Erythroblast (primary cell): ENCODE results near the gene WDFY1.
A peak's percentile ranks its signal among the peaks of the same experiment; 100 is the strongest.

Source experiments
- DNase-seq, 2 experiments: peaks; one replicate each; lab custom pipeline; 2025; lab: John Stamatoyannopoulos, UW
- GATA1 ChIP-seq: IDR thresholded peaks from 2 replicates; pipeline ENCODE4 v1.6.1; 2011; ENCODE audit warnings: low read depth, mild to moderate bottlenecking, control low read depth, low read length, moderate library complexity
- POLR2A ChIP-seq: IDR thresholded peaks from 2 replicates; pipeline ENCODE4 v1.6.1; 2011; ENCODE audit warnings: mild to moderate bottlenecking, low read length

WDFY1 gene

DNA sequence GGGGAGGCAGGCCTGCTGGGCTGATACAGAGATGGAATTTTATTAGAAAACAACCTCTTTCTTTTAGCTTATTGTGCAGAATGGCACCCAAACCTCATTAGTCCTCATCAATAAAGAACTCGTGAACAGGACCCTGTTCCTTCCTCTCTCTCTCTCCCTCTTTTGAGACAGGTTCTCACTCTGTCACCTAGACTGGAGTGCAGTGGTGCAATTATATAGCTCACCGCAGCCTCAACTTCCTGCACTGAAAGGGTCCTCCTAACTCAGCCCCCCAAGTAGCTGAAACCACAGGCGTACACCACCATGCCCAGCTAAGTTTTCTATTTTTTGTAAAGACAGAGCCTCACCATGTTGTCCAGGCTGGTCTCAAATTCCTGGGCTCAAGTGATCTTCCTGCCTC lies 86.1 kb downstream of the WDFY1 start:
- TF ChIP-seq POLR2A (no peak), GATA1 (no peak)
- no peak for DNase-seq

DNA sequence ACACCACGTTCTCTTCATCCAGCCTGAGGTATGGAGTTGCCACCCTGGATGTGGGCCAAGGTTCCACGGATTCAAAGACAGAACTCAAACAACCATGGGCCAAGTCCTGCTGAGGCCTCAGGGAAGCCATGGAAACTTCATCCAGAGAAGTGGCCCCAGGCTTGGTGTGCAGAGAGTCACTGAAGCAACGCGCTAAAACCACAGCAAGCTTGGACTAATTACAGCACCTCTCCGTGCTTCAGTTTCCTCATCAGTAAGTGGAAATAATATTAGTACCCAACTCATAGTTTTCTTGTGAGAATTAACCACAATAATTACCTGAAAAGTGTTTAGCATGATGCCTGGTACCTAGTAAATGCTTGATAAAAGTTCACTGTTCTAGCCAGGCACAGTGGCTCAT lies 88.6 kb downstream of the WDFY1 start:
- DNase-seq = no peak
- TF ChIP-seq GATA1 = no peak
- TF ChIP-seq POLR2A = no peak

DNA sequence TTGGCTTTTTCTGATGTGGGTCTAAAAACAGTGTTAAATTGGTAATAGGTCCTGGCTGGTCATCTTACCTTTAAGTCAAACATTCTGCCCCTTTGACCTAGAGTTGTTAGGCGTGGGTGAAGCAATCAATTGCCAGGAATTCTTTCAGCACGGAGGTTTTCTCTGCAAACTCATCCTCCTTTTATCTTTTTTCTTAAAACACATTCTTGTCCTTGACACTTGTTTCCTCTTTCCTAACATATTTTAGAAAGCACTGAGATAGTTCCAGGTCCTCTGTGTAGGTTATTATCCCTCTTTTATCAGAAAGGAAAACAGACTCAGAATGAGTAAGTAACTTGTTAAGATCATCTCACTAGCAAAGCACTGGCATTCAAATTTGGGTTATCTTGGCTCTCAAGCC lies 89.1 kb downstream of the WDFY1 start:
- no peak for TF ChIP-seq POLR2A
- DNase-seq = no peak

DNA sequence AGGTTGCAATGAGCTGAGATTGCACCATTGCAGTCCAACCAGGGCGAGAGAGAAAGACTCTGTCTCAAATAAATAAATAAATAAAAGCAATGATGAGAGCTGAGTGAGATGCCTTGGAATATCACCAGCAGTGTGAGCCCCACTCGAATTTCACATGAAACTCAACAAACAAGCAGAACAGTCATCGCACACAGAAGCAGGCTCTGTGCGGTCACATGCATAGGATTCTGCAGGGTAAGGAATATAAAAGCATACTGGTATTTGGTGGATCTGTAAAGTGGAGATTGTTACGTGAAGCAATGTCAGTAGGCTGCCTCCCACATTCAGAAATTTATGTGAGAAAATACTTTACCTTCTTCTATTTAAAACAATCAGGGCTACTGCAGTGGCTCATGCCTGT lies 89.7 kb downstream of the WDFY1 start:
- DNase-seq = no peak
- no peak for TF ChIP-seq POLR2A
- no peak for TF ChIP-seq GATA1

DNA sequence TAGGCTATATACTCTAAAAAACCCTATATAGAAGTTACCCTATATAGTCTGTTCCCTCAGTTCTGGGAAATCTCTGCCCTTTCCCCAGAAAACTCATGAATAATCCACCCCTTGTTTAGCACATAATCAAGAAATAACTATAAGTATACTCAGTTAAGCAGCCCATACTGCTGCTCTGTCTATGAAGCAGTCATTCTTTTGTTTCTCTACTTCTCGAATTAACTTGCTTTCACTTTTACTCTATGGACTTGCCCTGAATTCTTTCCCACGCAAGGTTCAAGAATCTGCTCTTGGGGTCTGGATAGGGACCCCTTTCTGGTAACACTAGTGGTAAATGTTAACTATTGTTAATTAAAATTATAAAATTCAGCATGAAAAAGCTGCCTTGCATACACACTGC lies 90.4 kb downstream of the WDFY1 start:
- DNase-seq = no peak
- TF ChIP-seq GATA1 (no peak), POLR2A (no peak)

DNA sequence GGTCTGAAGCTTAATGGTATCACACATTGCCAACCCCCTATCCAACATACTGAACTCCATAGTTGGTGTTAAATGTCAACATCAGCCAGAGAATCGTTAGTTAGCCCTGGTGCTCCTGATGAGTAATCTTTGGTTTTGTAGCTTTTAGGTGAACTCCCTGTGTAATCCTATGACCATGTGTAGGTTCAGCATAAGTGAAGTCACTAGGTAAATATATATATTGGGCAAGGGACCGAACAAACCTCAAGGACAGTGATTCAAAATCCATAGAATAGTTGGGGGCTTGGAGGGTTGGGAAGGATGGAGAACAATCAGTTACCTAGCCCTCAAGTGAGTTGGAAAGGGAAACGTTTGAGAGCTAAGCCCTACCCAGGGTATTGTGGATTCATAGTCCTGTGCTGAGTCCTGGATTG lies 91.7 kb downstream of the WDFY1 start:
- DNase-seq = no peak
- TF ChIP-seq POLR2A = no peak
- TF ChIP-seq GATA1 = no peak

DNA sequence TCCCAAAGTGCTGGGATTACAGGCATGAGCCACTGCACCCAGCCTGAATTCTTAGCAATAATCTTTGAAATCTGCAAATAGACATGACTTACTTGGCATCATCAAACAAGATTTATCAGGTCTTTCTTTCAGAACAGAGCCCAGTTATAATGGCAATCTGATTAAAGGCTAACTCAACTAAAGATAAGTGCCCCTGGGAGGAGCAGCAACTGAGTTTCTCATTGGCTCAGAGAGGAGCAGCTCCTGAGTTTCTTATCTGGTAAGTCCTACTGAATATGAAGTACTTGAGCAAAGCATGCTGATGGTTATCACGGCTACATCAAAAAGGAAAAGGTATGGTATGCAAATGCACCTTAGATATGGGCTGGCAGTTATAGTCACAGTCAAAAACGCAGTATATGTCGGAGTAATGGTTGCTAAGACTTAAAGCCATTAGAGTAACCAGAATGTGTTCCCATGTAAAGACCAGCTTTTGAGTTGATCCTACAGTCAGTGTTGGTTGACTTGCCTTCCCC lies 92.8 kb downstream of the WDFY1 start:
- TF ChIP-seq GATA1 = no peak
- no peak for DNase-seq

DNA sequence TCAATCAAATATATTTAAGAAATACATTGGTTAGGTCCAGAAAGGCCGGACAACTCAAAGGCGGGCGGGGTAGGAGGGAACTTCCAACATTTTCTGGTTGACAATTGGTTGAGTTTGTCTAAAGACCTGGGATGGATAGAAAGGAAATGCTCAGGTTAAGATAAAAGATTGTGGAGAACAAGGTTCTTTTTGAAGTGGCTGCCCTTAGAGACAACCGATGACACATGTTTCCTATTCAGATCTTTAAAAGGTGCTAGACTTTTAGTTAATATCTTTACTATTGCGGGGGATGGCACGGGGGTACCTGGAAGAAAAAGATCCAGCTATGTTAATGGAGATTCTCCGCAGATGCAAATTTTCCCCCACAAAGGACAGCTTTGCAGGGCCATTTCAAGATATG lies 97.7 kb downstream of the WDFY1 start:
- no peak for TF ChIP-seq POLR2A
- no peak for TF ChIP-seq GATA1
- DNase-seq = no peak

DNA sequence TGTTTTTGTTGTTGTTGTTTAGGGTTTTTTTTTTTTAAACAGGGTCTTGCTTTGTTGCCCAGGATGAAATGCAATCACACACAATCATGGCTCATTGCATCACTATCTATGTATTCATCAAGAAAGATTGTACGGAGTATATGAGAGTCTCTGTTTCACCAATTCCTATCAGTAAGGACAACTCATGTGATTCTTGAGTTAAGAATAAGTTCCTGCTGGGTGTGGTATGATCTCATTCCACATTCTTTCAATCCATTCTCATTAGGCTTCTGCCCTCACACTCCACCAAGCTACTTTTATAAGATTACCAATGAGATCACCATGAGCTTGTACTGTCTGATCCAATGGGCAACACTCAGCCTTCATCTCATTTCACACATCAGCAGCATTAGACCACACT lies 98.6 kb downstream of the WDFY1 start:
- no peak for TF ChIP-seq GATA1
- TF ChIP-seq POLR2A = no peak
- DNase-seq = no peak

DNA sequence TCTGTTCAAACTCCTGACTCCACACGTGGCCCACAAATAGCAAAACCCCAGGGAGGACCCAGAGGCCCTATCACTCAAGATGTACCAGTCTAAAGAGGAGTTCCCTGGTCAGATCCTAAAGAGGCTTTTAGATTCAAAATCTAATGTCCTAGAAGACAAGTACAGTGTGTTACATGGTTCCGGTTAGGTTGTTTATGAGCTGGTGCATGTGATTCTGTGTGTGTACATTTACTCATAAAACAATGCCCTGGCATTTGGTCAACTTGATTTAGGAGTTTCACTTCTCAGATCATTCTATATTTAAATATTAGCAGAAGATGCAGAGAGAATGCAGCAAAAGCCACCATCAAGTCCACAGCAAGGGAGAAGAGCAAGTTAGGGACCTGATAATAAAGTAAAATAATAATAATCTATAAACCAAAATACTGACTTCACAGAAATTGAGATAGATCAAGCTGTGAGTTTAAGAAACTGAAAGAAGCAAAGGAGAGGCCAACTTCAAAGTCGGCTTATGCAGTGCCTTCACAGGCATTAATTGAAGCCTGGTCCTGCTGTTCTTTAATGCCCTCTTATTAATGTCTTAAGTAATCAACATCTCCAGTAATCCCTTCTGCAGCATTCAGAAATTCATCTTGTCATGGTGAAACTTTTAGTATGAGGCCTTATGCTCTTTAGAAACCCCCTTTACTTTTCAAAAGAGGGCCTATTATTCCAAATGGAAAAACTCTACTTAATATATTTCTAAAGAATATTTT lies 103.5 kb downstream of the WDFY1 start:
- no peak for TF ChIP-seq GATA1
- no peak for TF ChIP-seq POLR2A
- DNase-seq = no peak

DNA sequence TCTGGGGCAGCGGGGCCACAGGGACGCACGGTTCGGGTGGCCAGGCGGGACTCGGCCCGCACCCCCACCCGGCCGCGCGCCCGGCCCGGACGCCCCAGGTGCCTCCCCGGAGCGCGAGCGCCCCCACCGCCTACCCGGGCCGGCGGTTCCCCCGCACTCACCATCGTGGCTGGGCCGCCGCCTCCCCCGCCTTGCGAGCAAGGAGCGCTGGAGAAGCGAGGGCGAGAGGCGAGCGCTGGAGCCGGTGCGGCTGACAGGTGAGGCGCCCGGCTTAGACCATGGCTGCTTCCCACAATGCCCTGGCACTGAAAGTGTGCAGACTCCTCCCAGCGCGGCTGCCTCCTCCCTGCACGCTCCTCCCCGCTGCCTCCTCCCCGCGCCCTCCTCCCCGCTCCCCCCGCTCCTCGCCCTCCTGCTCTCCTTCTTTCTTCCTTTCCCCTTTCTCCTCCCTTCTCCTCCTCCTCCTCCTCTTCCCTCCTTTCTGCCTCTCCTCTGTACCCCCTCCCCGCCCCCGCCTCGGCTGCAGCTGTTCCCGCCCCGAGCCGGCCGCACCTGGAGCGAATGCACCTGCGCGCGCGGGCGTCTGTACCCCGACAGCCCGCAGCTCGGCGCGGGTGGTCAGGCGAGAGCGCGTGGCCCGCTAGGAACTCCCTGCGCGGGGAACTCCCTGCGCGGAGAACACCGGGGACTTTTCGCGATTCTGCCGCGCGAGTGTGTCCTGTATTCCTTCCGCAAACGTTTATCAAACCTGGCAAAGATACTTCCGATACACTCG lies 107.7 kb downstream of the WDFY1 start, which contains the start of gene AP1S3:
AP1S3 (minus strand) TSS at position 296 of the 775 bp plus-strand sequence; CDS start at position 164, 132 bp downstream.
- TF ChIP-seq POLR2A = no peak
- no peak for TF ChIP-seq GATA1
- peak; percentile 67 to 70 for DNase-seq

DNA sequence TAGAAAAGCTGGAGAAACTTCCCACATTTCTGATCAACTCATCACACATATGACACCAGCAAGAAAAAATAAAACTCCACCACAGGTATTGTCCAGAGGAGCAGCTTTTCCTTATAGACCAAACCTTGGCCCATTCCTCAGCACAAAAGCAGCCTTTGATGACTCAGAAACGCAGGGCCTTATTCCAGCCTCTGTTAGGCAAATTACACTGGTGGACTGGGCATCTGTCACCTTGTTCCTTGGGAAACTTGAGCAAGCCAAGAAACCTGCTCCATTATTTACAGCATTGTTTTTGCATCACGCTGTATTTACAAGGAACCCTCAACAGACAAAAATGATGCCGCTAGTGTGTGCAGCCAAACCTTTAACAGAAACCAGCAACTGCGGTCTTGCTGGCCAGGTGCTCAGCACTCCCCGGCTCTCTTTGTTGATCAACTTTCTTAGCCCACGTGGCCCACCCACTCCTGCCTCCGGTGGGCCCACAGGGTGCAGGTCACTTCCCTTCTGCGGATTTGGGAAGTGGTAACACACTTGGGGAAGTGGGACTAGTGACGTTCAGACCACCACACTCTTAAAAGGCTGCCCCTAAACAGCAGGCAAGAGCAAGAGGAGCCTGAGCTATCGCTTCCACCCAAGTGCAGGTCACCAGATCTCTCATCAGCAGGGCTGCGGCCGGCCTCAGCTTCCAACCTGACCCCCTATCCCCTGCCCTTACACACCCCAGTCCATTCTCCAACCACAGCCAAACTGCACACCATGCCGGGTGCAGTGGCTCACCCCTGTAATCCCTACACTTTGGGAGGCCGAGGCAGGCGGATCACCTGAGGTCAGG lies 109.2 kb downstream of the WDFY1 start:
- DNase-seq = no peak

DNA sequence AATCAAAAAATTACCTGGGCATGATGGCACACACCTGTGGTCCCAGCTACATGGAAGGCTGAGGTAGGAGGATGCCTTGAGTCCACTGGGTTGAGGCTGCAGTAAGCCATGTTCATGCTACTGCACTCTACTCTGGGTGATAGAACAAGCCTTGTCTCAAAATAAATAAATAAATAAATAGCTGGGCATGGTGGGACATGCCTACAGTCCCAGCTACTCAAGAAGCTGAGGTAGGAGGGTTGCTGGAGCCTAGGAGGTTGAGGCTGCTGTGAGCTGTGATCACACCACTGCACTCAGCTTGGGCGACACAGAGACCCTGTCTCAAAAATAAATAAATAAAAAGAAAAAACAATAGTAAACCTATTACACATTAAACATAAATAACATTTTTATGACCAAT lies 110.7 kb downstream of the WDFY1 start:
- TF ChIP-seq POLR2A (no peak), GATA1 (no peak)
- no peak for DNase-seq

More for the DNA sequence above, 109.2 kb downstream of the WDFY1 start:
- TF ChIP-seq GATA1 = no peak
- TF ChIP-seq POLR2A = no peak

DNA sequence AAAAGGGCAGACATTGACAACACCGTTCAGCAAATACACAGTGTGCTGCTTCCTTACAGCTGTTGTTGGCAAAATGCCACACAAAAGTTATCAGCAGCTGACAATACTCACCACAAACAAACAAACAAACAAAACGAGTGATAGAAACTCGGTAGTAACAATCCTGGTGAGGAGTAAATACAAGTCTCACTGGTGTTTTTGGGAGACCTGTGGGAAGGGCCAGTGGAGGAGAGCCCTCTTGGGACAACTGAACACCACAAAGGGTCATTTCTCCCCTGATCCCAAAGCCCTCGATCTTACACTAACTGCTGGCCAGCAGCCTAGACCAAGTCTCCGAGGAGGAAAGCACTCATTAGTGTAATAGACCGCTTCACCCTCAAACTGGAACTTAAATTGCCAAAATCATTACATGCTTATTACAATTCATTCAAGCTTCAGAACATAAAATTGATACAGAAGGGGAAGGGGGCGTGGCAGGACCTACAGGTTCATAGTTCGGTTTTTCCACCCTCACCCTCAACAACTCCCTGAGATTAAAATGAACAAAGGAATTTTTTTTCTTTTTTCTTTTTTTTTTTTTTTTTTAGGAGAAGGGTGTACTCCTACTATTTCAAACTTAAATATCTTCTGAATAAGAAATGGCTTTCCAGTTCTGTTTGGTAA lies 112.8 kb downstream of the WDFY1 start:
- TF ChIP-seq POLR2A (no peak), GATA1 (no peak)
- no peak for DNase-seq
